Stimulated activated CD8-positive, alpha-beta memory T cell treated with anti-CD3 and anti-CD28 coated beads, Interleukin-15, amount 100 ng/mL, for 4 hours (primary cell): ENCODE data around the gene MAP2K4.

ENCODE experiments used
- DNase-seq, 2 donors: peaks; one replicate each; pipeline ENCODE4 v3.0.0-alpha.2; 2020; ENCODE audit warnings: low read depth in 2 of 2

Gene MAP2K4

GRCh38 chr17:12089809-12090384 is 69.2 kb downstream of the MAP2K4 start:
- DNase-seq: no peak

- DNase-seq: no peak
These were observed 73.7 kb downstream of the MAP2K4 start for GRCh38 chr17:12094336-12094735.

- no peak for DNase-seq
These were observed 74.8 kb downstream of the MAP2K4 start for GRCh38 chr17:12095522-12095921.

GRCh38 chr17:12097326-12097725 is 76.6 kb downstream of the MAP2K4 start:
- DNase-seq: no peak

DNA sequence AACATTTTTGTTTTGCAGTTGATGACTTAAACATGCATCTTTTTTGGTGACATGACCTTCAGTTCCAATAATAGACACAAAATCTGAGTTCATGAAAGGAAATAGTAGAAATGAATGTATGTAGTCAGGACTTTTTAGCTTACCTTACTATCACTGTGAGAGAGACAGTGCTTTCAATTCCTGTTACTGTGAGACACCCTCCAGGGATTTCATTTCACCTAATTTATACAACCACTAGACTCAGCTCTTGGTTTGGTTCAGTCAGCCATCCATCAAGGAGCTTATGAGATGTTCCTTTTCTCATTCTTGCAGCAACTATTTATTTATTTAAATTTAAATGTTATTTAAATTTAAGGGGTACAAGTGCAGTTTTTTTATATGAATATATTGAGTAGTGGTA is 77.9 kb downstream of the MAP2K4 start:
- no peak for DNase-seq

- DNase-seq: no peak
These were observed 78.7 kb downstream of the MAP2K4 start for GRCh38 chr17:12099412-12099811.

- DNase-seq: no peak
These were observed 84.2 kb downstream of the MAP2K4 start for GRCh38 chr17:12104831-12105230.

GRCh38 chr17:12107905-12108304 is 87.2 kb downstream of the MAP2K4 start:
- no peak for DNase-seq

DNA sequence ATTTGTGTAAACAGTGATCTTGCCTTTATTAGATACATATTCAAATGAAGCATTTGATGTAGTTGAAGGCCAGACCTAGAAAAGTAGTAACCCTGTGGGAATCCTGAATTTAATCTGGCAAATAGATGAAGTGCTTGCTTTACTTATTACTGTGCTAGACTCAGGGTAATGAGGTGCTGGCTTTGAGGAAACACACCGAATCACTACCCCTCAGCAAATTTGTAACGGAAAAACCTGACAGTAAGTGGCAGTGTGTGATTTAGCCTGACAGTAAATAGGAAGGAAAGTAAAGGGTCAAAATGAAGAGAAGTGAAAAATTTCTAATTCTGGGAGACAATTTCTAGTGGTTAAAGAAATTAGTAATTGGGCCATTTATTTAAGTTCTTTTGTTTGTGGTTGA is 90.2 kb downstream of the MAP2K4 start:
- no peak for DNase-seq

- DNase-seq: no peak
These were observed 92.5 kb downstream of the MAP2K4 start for GRCh38 chr17:12113156-12113555.

DNA sequence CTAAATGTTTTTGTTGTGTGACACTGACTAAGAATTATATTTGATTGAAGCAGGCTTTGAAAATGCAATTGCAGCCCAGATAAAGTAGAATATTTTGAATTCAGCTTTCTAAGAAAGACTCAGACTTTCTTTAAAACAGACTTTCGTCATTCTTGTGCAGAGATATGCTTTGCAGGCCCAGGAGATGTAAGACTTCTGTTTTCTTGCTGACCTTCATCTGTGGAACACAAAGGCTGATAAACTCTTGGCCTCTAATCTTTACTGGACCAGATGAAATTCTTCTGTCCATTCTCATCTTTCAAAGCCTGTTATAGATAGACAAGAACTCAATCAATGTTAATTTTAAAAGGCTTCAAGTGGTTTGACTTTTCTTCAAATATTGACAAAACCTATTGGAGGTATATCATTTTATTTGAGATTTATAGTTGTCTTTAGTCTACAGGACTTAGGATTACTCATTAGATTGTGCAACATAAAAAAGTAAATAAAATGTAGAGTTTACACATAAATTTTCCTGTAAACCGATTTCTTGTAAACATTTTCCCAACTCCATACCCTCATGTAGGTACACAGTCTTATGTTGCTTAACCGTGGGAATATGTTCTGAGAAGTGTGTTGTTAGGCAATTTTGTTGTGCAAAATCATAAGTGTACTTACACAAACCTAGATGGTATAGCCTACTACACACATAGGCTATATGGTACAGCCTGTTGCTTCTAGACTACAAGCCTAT is 94.2 kb downstream of the MAP2K4 start:
- DNase-seq: no peak

DNA sequence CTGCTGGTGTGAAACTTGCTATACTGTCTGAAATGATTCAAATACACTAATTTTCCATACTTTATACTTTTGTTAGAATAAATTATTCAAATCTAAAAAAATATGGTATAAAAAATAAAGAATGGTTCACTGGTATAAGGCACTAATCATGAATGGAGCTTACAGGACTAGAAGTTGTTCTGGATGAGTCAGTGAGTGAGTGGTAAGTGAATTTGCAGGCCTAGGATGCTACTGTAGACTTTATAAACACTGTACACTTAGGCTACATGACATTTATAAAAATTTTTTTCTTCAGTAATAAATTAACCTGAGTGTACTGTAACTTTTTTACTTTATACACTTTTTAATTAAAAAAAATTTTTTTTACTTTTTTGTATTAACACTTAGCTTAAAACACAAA is 95.5 kb downstream of the MAP2K4 start:
- DNase-seq: no peak

- DNase-seq: no peak
These were observed 97.9 kb downstream of the MAP2K4 start for GRCh38 chr17:12118617-12119016.

DNA sequence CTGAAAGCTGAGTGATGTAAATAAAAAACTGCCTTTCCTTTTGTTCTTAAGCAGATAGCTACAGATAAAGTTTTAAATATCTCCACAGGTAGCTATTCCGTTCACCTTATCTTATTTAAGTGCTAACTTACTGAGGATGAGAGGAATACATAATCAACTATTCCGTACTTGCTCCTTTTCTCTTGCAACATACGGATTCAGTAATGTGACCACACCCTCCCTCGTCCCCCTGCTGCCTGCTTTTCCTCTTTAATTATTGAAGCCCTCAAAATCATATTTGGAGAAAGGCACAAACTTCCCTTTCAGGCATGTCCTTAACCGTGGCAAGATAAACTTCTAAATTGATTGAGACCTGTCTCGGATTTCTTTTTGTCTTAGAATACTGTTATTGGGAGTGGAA is 101.4 kb downstream of the MAP2K4 start:
- DNase-seq: no peak

- no peak for DNase-seq
These were observed 106.5 kb downstream of the MAP2K4 start for GRCh38 chr17:12127177-12127576.

DNA sequence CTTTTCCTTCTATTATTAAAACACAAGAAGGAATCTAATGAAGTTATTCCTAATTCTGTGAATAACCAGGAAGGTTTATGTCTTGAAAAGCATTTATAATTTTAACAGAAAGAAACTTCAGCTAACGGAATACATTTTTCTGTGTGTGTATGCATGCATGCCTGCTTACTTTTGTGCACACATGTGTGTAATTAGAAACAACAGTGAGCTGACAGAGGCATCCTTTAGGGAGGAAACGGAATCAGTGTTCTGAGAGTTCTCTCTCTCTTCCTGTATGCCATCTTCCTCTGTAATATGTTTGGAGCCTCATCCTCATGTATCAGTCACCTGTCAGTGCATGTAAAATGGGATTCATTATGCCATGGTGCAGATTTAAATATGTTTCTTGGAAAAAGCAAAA is 107.0 kb downstream of the MAP2K4 start:
- no peak for DNase-seq

DNA sequence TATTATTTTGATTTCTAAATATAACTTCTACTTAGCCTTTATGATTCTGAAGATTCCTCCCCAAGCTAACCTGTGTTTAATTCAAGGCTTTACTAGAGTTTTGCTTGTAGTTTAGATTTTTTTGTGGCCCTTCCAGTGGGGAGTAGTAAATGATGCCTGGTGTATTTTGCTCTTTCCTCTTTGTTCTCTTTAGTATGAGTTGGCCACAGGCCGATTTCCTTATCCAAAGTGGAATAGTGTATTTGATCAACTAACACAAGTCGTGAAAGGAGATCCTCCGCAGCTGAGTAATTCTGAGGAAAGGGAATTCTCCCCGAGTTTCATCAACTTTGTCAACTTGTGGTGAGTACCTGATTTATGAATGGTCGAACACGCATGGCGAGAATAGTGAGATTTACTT is 108.3 kb downstream of the MAP2K4 start:
- DNase-seq: no peak

DNA sequence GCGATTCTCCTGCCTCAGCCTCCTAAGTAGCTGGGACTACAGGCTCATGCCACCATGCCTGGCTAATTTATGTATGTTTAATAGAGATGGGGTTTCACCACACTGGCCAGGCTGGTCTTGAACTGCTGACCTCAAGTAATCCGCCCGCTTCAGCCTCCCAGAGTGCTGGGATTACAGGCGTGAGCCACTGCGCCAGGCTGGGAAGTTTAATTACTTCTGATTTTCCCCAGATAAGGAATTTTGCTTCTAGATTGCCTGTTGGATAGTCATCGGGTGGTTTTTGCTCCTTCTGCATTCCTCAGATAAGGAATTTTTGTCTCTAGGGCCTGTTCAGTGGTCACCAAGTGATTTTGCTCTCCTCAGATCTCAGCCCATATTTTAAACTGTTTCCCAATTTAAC is 112.5 kb downstream of the MAP2K4 start:
- no peak for DNase-seq

GRCh38 chr17:12134101-12134500 is 113.4 kb downstream of the MAP2K4 start:
- no peak for DNase-seq

DNA sequence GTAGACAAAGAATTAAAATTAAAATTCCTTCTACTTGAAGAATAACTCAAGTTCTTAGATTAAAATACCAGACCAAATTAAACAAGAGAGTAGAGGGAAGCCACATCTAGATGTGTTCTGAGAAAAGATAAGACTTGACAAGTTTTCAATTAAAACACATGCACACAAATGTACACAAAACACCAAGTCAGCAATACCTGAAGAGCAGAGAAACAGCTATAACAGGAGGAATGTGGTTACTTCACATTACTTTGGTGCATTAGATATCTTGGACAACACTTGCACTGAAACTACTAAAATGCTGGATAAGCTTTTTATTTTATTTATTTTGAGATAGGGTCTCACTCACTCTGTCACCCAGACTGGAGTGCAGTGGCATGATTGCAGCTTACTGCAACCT is 113.9 kb downstream of the MAP2K4 start:
- DNase-seq: no peak

DNA sequence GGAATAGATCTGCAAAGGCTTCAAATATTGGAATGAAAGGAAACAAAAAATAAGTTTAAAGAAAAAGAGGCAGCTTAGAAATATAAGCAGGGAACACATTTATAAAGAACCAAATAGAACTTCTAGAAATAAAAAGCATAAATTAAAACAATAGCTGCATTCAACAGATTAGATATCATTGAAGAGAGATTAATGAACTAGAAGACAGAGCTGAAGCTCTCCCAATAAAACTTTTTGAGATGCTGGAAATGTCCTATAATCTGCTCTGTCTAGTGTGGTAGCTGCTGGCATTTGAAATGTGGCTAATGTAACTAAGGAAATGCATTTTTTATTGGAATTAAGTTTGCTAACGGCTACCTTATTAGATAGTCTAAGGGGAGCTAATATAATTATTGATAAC is 115.6 kb downstream of the MAP2K4 start:
- DNase-seq: no peak

DNA sequence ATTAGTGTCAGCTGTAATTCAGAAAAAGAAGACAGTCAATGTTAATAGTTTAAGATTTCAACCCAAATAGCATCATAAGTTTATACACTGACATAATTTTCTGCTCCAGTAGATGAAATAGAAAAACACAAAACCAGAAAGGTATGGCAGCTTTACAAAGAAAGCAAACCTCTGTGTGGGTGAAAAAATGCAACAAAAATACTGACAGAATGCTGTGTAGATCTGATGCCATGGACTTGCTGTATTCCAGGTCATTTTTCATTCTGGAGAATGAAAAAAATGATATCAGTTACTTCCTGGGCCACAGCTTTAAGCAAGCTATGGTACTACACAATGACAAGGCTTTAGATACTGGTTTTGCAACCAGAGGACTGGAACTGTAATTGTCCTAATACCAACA is 116.0 kb downstream of the MAP2K4 start:
- DNase-seq: no peak

DNA sequence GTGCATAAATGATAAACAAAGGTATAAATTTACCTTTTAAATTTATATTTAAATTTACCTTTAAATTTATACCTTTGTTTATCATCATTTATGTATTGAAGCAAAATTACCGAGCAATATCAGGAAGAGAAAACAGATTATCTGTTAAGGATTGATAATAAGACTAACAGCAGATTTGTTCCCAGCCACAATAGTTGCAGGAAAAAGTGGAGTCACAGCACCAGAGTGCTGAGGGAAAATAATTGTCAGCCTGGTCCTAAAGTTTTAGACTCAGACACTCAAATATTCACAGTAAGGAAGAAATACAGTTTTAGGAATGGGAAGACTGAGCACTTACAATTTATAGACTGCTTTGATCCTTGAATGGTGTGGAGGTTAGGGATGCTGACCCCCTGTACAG is 117.2 kb downstream of the MAP2K4 start:
- no peak for DNase-seq

- DNase-seq: no peak
These were observed 120.0 kb downstream of the MAP2K4 start for GRCh38 chr17:12140685-12141084.
